Kidney capillary endothelial cell (primary cell): ENCODE results near the gene RHBDF1.
"Not testable (repeated sequence)": the region's sequence is repeated elsewhere in the genome, so short reads cannot be mapped to it uniquely, and the experiment has no call there.

ENCODE experiments used
- DNase-seq: peaks from one replicate; pipeline ENCODE4 v3.0.0-alpha.2; 2018; ENCODE audit warnings: low spot score

RHBDF1 gene

DNA sequence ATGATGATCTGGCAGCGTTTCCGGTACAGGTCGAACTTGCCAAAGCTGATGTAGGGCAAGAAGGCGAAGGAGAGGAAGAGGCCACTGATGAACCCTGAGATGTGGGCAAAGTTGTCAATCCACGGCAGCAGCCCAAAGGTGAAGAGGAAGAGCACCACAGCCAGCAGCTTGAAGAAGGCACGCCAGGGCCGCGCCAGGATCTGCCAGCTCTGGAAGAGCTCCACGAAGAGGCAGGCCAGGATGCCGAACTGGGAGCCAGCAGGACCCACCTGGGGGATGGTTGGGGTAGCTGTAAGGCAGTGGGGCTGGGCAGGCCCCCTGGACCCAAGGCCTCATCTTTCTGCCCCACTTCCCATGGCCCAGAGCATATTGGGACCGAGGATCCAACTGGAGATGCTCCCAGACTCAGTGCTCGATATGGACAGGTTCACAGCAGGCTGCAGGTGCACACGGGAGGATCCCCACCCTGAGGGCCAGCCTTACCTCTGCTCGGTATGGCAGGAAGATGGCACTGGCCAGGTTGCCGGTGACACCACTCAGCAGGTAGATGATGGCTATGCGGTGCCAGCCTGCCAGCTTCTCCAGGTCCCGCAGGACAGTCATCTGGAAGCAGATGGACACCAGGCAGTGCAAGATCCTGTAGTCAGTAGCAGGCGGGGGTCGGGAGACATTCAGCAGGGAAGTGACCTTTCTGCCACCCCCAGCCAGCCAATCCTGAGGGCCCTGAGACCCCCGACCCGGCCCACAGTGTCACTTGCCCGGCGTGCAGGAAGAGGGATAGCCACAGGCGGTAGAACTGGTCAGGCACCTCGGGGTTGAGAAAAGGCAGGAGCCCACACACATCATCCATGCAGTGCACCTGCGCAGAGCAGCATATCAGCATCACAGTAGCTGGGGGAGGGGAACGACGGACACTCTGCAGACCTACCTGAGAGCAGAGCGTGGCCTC lies 13.7 kb downstream of the RHBDF1 start:
- no peak for DNase-seq

DNA sequence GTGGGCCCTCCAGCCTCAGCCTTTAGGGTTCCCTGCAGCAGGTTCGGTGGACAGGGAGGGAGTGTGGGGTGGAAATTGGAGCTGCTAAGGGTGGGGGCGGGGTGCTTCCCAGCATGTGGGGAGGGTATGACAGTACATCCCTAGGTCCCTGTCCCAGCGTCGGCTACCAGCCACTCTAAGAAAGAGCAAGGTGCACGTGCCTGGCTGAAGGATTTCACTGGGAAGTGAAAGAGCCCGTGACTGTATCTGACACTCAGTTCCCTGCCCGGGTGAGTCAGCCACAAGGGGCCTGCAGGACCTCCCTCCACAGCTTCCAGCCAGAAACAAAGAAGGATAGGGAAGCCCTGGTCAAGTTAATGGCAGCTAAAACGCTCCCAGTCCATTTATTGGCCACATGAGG lies 14.7 kb downstream of the RHBDF1 start:
- DNase-seq: no peak

DNA sequence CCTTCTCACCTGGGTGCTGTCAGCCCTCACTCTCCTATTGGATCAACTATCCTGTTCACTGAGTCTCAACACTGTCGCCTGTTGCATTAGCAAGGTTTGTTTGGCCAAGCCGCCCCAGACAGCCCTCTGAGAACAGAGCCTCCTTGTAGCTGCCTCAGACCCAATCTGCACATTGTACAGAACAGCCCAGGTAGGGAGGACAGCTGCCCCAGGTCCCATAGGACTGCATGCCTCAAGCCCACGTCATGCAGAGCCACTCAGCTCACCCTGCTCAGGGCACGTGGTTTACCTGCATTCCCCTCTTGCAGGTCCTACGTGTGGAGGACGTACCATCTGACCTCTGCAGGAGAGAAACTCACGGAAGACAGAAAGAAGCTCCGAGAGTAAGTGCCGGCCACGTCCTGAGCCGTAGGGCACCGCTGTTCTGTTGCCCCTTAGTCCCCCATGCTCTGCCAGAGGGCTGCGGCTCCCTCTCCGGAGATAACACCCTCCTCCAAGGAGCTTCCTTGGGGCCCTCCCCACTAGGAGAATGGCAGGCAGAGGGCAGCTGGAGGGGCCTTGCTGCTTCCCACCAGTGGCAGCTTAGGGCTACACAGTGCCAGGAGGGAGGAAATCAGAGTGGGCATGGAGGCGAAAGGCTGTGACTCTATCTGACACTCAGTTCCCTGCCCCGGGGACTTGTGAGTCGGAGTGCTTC lies 16.1 kb downstream of the RHBDF1 start:
- DNase-seq: no peak

DNA sequence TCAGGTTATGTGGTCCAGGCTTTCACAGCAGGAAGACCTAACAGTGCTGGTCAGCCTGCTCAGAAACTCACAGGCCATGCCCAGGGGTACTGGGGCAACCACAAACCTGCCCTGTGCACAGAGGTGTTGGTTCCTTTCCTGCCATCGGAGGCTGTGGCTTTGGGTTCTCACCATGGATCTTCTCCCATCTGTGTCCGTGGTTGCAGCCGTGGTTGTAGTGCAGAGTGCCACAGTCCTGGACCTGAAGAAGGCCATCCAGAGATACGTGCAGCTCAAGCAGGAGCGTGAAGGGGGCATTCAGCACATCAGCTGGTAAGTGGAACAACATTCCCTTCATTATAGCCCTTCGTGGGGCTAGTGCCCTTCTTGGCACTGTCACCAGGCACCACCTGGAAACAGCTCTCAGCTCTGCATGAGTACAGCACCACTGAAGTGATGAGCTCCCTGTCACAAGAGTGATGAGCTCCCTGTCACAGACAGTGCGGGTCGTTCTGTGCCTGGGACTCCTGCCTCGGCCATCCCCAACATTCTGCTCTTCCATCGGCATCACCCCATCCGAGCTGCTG lies 16.8 kb downstream of the RHBDF1 start:
- DNase-seq: no peak

DNA sequence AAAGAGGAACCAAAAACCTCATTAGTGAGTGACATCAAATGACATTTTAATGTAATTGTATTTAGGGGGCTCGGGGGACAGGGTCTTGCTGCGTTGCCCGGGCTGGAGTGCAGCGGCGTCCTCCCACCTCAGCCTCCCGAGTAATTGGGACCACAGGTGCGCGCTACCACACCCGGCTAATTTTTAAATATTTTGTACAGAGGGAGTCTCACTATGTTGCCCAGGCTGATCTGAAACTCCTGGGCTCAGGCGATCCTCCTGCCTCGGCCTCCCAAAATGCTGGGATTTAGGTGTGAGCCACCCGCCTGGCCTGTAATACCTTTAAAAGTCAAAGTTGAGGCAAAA lies 18.2 kb downstream of the RHBDF1 start:
- no peak for DNase-seq

DNA sequence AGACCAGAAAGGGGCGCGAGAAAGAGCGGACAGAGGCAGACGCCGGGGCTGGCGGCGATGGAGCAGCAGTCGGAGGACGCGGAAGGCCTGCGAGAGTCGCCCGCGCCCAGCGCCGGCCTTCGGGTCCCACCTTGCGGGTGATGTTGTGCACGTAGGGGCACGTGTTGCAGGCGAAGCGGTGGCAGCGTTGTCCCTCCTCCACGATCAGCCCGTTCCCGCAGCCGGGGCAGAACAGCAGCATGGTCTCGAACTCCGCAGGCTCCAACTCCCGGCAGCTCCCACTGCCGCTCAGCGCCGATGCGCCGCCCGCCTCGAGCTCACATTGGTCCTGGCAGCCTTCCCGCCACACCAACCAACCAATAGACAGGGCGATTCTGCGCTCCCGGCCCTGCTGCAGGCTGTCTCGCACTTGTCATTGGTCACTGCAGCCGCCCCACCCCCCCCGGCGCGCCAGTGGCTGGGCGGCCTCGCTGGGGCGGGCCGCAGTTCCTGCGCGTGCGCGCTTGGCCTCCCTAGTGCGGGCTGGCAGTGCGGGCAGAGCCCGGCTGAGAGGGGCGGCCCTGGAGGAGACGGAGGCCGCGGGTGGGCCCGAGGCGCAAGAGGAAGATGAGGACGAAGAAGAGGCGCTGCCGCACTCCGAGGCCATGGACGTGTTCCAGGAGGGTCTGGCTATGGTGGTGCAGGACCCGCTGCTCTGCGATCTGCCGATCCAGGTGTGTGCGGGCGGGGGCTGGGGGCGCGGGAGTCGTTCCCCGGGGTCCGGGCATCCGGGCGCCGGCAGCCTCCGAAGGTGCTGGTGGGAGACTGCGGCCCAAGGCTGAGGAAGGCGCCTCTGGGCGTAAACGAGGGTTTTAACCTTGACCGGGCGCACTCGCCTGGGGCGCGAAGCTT lies 18.8 kb downstream of the RHBDF1 start, which contains the start of the genes POLR3K and SNRNP25:
Gene POLR3K, minus strand, starts transcription at position 263 of the 891 bp plus-strand sequence. Its CDS starts 22 bp downstream, at position 241.
Gene SNRNP25, plus strand, starts transcription at position 483 of the 891 bp plus-strand sequence. Its CDS starts 189 bp downstream, at position 672.
- peak; percentile 98 for DNase-seq

DNA sequence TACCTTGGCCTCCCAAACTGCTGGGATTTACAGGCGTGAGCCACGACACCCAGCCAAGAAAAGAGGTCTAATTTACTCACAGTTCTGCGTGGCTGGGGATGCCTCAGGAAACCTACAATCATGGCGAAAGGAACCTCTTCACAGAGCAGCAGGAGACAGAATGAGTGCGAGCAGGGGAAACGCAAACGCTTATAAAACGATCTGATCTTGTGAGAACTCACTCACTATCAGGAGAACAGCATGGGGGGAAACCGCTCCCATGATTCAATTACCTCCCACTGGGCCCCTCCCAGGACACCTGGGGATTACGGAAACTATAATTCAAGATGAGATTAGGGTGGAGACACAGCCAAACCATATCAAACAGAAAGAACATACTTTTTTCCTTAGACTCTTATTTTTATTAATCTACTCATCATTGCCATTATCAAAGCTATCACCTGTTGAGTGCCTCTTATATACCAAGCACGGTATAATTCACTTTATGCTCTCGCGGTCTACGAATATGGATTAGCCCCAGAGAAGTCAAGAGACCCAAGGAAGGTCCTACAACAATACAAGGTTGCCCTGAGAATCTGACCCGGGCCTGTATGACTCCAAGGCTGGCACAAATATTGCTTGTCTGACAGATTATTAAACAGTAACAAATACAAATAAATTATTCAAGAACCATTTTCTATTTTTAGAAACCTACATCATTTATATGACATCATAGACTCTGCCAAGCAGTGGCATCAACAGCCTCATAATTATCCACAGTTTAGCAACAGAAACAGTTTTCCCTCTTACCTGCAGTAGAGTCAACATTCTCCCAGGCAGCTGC lies 21.5 kb downstream of the RHBDF1 start:
- DNase-seq: no peak

DNA sequence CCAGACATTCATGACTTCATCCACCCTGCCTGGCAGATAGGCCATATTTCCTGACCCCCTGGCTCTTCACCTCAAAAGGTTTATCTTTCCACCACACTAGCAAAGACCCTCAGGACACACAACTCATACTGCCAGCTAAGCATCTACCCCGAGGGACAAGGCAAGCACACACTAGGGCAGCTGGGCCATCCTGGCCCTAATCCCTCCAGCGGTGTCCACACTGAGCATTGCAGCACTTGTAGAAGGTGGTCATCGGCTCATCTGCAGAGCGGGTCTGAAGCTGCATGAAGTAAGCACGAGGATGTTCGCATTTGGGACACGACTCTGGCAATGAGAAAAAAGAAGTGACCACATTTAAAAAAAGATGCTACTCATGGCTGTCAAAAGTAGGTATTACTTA lies 25.2 kb downstream of the RHBDF1 start:
- DNase-seq: no peak

DNA sequence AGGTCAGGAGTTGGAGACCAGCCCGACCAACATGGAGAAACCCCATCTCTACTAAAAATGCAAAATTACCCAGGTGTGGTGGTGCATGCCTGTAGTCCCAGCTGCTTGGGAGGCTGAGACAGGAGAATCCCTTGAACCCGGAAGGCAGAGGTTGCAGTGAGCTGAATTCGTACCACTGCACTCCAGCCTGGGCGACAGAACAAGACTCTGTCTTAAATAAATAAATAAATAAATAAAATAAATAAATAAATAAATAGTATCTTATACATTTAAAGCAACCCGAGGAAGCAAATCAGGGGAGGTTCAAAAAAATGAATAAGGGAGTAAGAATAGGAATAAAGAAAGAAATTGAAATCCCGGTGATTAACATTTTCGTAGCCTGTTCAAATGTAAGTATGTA lies 25.9 kb downstream of the RHBDF1 start:
- DNase-seq: not testable (repeated sequence)

DNA sequence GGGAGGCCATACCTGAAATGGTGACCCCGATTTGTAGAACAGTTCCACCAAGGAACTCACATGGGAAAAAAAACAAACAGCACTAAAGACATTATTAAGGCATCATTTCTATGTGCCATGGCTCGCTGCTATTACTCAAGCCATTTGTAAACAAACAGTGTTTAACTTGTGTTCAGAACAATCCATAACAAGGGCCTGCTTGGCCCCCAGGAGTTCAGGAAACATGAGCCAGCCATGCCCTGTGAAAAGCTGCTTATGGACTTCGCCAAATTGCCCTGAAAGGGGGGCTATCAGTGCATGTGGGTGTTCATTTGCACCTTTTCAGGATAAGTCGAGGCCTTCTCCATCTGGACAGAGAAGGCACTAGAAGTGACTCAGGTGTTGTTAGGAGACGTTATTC lies 27.0 kb downstream of the RHBDF1 start:
- DNase-seq: no peak

DNA sequence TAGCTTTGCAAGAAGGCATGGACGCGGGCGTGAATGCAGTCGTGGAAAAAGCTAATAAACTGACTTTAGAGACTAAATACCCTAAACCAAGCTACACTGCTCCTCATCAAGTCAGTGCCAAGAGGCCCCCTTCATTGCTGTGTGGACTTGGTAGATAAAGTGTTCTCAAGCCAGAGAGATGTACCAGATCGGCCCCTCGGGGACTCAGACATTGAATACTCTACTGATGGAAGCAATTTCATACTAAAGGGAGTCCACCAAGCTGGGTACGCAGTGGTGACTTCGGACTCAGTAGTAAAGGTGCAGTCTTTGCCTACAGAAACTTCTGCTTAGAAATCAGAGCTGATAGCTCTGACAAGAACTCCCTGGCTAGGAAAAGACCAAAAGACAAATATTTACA lies 27.8 kb downstream of the RHBDF1 start:
- no peak for DNase-seq

DNA sequence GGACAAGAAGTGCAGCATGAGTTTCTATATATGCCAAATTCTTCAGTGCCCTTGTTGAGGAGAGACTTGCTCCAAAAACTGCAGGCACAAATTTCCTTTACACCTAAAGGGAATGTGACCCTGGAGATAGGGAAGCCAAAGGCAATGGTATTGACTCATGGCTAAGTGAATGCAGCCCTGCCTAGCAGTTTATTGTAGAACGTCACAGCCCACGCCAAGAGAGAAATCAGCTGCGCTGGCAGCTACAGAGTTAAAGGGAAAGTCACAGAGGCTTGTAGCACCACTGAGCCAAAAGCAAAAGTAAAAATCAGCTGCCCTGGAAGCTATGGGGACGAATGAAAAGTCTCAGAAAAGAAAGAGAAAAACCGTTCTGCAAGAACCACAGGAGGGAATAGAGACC lies 29.1 kb downstream of the RHBDF1 start:
- no peak for DNase-seq

DNA sequence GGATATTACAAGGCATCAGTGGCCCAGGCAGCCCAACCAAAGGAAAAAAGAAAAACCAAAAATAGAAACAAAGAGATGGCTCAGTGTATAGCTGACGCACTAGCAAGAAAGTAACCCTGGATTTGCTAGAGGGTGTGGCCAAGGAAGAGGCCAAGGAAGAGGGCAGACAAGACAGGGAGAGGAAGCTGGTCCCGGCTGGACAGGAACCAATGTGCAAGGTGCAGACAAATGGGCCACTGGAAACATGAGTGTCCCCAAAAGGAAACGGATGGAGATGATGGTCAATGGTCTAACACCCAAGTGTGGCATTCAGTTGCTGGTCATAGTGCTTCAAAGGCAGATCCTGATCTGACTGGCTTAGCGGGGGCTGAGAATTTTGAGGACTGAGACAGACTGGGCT lies 29.7 kb downstream of the RHBDF1 start:
- DNase-seq: peak; percentile 78

DNA sequence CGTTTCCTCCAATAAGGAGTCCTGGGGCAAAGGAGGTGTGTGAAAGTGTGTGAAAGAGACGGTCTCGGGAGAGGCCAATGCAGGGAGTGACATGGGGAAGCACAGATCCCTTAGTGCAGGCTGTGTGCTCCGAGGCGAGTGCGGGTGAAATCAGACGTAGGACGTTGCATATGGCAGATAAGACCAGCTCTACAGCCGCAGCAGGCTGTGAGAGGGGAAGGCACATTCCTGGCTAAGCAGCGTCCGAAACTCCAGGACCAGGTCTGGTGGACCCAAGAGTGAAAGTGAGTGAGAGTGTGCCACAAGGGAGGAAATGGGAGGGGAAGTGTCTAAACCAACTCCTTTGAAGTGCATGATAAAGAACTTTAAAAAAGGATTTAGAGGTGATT lies 30.4 kb downstream of the RHBDF1 start:
- no peak for DNase-seq

DNA sequence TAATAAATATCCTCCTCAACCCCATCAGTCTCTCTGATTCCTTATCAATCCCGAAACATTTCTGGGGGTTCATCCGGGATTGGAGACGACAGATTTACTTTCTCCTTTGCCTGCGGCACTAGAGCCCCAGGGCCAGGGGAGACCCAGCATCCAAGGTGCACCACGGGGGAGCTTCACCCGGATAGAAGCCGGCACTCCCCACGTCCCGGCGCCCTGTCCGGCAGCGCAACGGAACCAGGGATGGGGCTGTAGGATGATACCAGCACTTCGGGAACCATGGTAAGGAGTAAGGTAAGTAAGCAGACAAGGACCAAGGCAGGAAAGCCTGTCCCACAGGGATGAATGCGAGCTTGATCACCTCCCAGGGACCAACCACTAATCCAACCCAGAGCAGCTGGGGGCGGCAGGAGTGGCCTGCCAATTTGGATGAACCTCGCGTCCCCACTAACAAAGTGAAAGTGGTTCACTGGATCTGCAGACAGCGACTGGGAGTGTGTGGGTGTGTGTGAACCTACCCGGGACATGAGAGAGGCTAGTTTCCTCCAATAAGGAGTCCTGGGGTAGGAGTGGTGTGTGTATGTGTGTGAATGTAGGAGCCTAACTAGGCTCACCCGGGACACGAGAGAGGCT lies 30.9 kb downstream of the RHBDF1 start:
- DNase-seq: no peak

DNA sequence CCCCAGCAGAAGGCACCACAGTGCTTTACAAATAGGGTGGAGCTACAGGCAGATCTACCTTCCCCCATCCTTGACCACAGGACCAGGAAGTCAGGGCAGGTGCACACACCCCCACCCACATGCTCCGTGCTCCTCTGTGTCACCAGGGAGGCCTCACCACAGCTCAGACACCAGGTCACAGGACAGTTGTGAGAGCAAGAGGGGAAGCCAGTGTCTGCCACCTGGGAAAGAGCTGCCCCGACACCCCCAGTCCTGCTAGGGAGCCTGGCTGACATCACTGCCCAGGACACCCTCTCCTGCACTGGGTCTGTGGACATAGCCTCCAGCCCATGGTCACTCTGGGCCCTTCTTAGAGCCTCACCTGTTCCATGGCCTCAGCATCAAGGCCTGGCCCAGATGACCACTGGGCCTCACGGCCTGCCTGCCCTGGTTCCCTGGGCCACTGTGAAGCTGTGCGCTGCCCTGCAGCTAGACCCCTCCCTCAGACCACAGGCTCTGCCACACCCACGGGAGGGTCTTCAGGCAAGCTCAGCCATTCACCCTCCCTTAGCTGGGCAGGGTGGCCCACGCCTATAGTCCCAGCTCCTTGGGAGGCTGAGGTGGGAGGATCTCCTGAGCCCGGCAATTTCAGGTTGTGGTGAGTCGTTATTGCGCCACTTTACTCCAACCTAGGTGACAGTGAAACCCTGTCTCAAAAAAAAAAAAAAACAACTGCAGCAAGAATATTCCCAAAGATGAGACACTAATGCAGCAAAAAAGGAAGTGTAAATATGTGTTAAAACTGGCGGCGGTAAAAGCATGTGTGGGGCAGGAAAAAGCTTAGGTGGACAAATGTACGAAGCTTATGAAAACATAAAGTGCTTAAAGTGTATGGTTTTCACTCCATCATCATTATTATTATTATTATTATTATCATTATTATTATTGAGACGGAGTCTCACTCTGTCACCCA lies 33.2 kb downstream of the RHBDF1 start:
- DNase-seq: no peak

DNA sequence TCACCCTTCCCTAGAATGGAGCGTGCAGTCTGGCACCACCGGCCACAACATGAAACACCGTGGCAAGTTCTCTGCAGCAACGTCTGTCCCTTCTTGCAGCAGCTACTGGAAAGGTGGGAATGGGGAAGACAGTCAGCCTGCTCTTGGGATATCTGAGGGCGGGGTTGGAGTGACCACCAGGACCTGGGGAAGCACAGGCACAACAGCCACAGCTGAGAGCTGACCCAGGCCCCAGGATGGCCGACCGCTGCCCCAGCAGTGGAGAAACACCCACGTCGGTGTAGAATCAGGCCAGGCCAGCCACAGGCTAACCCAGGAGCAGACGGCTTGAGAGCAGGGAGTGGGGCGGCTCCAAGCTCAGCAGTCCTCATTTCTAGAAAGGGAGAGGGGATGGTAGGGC lies 34.2 kb downstream of the RHBDF1 start:
- not testable (repeated sequence) for DNase-seq

DNA sequence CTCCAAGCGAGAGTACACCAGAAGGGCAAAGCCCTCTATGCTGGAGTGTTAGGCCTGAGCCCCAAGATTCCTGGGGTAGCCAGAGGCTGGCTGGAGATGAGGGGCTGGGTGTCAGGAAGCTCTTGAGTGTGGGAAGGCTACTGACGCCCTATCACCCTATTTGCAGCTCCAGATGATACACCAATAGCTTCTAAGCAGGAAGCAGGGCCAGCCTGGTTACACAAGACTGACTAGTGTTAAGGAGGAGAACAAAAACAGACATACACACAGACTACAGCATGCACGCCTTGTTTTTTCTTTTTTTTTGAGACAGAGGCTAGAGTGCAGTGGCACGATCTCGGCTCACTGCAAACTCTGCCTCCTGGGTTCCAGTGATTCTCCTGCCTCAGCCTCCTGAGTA lies 34.9 kb downstream of the RHBDF1 start:
- DNase-seq: no peak

DNA sequence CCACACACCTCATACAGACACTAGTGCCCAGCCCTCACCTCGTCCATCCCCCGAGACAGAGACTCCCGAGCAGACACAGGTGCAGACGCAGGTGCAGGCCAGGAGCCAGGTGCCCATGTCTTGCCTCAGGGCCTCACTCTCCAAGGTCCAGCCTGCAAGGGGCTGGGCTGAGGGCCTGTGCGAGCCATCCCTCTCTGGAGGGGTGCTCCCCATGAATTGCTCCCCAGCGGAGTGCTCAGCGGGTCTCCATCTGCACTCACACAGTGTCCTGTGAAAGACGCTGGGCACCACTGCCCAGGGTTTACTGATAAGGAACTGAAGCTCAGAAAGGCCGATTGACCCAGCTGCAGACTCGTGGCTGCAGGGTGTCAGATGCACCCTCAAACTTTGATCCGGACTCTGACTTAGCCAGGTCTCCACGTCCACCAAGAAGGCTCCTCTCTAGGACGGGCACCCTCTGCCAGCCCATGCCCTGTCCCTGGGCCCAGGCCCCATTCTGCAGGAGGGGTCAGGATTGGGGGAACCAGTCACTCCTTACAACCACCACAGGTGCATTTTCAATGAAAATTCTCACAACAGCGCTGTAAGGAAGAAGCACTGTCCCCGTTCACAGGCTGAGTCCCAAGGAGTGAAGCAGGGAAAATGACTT lies 36.0 kb downstream of the RHBDF1 start:
- DNase-seq: no peak
